Activated CD4-positive, CD25-positive, alpha-beta regulatory T cell (primary cell): Measurements from ENCODE around the gene KLRC2.
"Not testable (repeated sequence)": the region's sequence is repeated elsewhere in the genome, so short reads cannot be mapped to it uniquely, and the experiment has no call there.

Source experiments
- DNase-seq, 4 experiments: peaks; one replicate each; lab custom pipeline; 2025; lab: John Stamatoyannopoulos, UW

Gene KLRC2

GRCh38 chr12:10405294-10405693, 30.5 kb downstream of the KLRC2 start:
- no peak for DNase-seq

GRCh38 chr12:10404798-10405197, 31.0 kb downstream of the KLRC2 start:
- DNase-seq = no peak

GRCh38 chr12:10400829-10401228, 35.0 kb downstream of the KLRC2 start:
- no peak for DNase-seq

- no peak for DNase-seq
Observed at GRCh38 chr12:10398168-10398567, 37.6 kb downstream of the KLRC2 start.

GRCh38 chr12:10397296-10397695, 38.5 kb downstream of the KLRC2 start:
- DNase-seq = no peak

GRCh38 chr12:10396176-10396575, 39.6 kb downstream of the KLRC2 start:
- not testable (repeated sequence) for DNase-seq

- no peak for DNase-seq
Observed at GRCh38 chr12:10395390-10395998, 40.3 kb downstream of the KLRC2 start.

- not testable (repeated sequence) for DNase-seq
Observed at GRCh38 chr12:10394531-10395152, 41.2 kb downstream of the KLRC2 start.

GRCh38 chr12:10393291-10393690, 42.5 kb downstream of the KLRC2 start:
- no peak for DNase-seq

GRCh38 chr12:10392394-10392930, 43.3 kb downstream of the KLRC2 start:
- DNase-seq = no peak

GRCh38 chr12:10390991-10391390, 44.8 kb downstream of the KLRC2 start:
- DNase-seq = not testable (repeated sequence)

GRCh38 chr12:10389904-10390303, 45.9 kb downstream of the KLRC2 start, which contains the start of gene KLRK1:
KLRK1 (minus strand) TSS chr12:10390041; CDS start chr12:10388810, 1,231 bp downstream.
- no peak for DNase-seq

- no peak for DNase-seq
Observed at GRCh38 chr12:10388624-10389413, 47.0 kb downstream of the KLRC2 start.

- not testable (repeated sequence) for DNase-seq
Observed at GRCh38 chr12:10387498-10387897, 48.3 kb downstream of the KLRC2 start.

GRCh38 chr12:10386857-10387256, 49.0 kb downstream of the KLRC2 start:
- no peak for DNase-seq

GRCh38 chr12:10385166-10385613, 50.6 kb downstream of the KLRC2 start:
- DNase-seq = no peak

- no peak for DNase-seq
Observed at GRCh38 chr12:10384191-10384590, 51.6 kb downstream of the KLRC2 start.

GRCh38 chr12:10381928-10382628, 53.7 kb downstream of the KLRC2 start:
- no peak for DNase-seq
